Effector memory CD4-positive, alpha-beta T cell (primary cell): Measurements from ENCODE around the gene EFCC1.
A peak's percentile ranks its signal among the peaks of the same experiment; 100 is the strongest.

Experiments
- DNase-seq, 3 donors: peaks; one replicate each; pipeline ENCODE4 v3.0.0-alpha.2; 2020
- H3K27ac ChIP-seq: 2 replicates; pipeline ENCODE4 v1.7.0; 2013; ENCODE audit warnings: mild to moderate bottlenecking, low read length, moderate library complexity; ENCODE audit not compliant: insufficient read depth, poor library complexity, severe bottlenecking
- H3K27me3 ChIP-seq: replicated peaks from 2 replicates; pipeline ENCODE4 v1.7.0; 2013; ENCODE audit warnings: mild to moderate bottlenecking, low read length; ENCODE audit not compliant: insufficient read depth, control insufficient read depth, poor library complexity, severe bottlenecking
- H3K36me3 ChIP-seq: 2 replicates; pipeline ENCODE4 v1.7.0; 2013; ENCODE audit warnings: mild to moderate bottlenecking, low read length, moderate library complexity; ENCODE audit not compliant: control insufficient read depth, insufficient read depth
- H3K4me1 ChIP-seq: 2 replicates; pipeline ENCODE4 v1.7.0; 2013; ENCODE audit warnings: low read length, mild to moderate bottlenecking; ENCODE audit not compliant: control insufficient read depth, insufficient read depth, poor library complexity, severe bottlenecking
- H3K4me3 ChIP-seq: 2 replicates; pipeline ENCODE4 v1.7.0; 2013; ENCODE audit warnings: low read length, low read depth, mild to moderate bottlenecking; ENCODE audit not compliant: insufficient read depth, poor library complexity, severe bottlenecking
- H3K9me3 ChIP-seq: 2 replicates; pipeline ENCODE4 v1.7.0; 2013; ENCODE audit warnings: mild to moderate bottlenecking, low read length, moderate library complexity; ENCODE audit not compliant: control insufficient read depth

Gene EFCC1

DNA sequence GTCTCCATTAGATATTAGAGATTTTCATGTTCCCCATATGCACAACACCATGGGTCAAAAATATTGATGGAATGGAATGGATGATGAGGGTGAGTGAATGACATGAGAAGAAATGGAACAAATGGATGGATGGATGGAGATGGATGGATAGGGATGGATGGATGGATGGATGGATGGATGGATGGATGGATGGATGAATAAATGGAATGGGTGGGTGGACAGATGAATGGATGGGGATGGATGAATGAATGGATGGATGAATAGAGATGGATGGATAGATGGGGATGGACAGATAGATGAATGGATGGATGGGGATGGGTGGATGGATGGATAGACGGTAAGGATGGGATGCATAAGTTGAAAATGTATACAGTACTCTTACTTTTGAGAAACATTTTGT lies 25.8 kb upstream of the EFCC1 start:
- no peak overlapping the region for H3K4me3 ChIP-seq
- H3K4me1 ChIP-seq: no peaks in the 10 kb centered on the region
- H3K27ac ChIP-seq: no peak overlapping the region
- H3K27me3 ChIP-seq: no peaks in the 10 kb centered on the region
- DNase-seq: no peak
- H3K9me3 ChIP-seq: no peaks in the 10 kb centered on the region
- no peaks in the 10 kb centered on the region for H3K36me3 ChIP-seq

DNA sequence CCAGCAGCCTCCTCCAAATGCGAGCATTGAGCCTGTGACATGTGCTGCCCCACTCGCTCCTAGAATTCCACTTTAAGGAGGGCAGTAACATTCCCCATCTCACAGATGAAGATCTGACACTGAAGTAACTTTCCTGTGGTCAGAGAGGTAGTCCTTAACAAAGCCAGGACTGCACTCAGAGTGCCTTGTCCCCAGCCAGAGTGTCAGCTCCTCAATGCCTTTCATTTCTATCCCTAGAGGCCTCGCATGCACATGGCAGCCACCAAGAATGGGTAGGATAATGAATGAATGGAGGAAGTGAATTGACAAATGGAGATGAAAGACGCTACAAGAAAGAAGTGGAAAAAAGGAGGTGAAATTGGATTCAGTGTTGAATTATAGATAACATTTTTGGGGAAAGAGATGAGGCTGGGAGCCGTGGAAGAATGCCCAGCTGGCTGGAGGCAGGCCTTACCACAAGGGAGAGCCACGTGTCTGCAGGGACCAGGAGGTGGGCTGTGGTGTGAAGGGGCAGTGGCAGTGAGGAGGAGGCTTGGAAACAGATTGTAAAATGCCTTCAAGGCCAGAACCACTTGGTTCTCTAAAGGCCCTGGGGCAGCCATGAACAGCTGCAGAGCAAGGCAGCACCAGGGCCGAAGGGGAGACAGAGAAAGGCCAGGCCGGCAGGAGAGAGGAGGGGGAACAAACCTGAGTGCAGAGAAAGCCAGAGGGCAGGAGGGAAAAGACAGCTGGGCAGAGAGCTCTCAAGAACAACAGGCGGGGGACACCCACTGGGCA lies 17.6 kb upstream of the EFCC1 start:
- no peak overlapping the region for H3K27ac ChIP-seq
- H3K4me3 ChIP-seq: no peak overlapping the region
- no peaks in the 10 kb centered on the region for H3K4me1 ChIP-seq
- no peaks in the 10 kb centered on the region for H3K9me3 ChIP-seq
- H3K27me3 ChIP-seq: no peaks in the 10 kb centered on the region
- no peak for DNase-seq
- no peaks in the 10 kb centered on the region for H3K36me3 ChIP-seq

DNA sequence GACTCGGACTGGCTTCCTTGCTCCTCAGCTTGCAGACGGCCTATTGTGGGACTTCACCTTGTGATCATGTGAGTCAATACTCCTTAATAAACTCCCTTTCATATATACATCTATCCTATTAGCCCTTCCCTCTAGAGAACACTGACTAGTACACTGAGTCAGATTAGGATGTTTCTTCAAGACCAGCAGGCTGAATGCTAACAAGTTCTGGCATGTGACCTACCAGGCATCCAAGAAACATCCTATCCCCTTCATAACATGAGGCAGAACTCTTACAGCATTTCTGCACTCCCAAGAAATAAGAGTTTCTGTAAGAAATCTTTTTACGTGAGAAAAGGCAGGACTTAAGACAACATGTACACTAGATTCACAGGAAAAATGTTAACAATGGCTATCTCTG lies 16.5 kb upstream of the EFCC1 start:
- no peaks in the 10 kb centered on the region for H3K27me3 ChIP-seq
- H3K36me3 ChIP-seq: no peaks in the 10 kb centered on the region
- DNase-seq: no peak
- no peak overlapping the region for H3K27ac ChIP-seq
- no peaks in the 10 kb centered on the region for H3K4me1 ChIP-seq
- H3K9me3 ChIP-seq: no peaks in the 10 kb centered on the region
- no peak overlapping the region for H3K4me3 ChIP-seq

DNA sequence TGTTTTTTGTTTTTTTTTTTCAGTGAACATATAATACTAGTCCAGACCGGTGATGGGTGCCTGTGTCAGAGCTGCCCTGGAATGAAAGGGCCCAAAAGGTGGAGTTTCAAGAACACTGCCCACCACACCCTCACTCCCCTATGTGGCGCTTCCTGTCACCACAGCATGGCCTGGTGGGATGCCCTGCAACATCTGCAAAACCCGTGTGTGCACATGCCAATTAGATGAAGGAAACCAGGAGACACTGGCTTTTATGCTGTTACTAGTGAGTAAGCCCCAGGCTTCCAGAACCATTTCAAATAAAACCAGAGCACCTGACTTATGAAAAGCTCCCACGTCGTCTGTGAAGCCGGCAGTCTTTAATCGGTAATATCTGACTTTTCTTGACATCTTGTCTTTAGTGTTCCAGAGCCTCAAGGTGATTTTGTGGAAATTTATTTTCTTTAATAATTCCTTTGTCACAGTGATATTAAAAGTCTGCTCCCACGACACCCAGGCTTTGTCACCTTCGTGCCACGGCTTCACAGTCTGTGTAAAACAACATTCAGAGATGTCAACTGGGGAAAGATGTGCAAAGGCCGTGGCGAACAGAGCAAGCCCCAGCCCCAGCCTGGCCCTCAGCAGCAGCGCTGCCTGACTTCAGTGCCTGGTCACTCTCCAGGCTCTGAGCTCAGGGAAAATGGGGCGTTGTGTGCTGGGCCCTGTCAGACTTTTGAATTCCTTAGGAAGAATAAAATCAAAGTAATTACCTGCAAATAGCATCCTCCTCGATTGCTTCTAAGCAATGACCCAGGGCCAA lies 13.6 kb upstream of the EFCC1 start:
- Histone ChIP-seq H3K27ac (no peak overlapping the region), H3K4me1 (no peaks in the 10 kb centered on the region), H3K4me3 (no peak overlapping the region), H3K9me3 (no peaks in the 10 kb centered on the region), H3K27me3 (no peaks in the 10 kb centered on the region), H3K36me3 (no peaks in the 10 kb centered on the region)
- DNase-seq: no peak

DNA sequence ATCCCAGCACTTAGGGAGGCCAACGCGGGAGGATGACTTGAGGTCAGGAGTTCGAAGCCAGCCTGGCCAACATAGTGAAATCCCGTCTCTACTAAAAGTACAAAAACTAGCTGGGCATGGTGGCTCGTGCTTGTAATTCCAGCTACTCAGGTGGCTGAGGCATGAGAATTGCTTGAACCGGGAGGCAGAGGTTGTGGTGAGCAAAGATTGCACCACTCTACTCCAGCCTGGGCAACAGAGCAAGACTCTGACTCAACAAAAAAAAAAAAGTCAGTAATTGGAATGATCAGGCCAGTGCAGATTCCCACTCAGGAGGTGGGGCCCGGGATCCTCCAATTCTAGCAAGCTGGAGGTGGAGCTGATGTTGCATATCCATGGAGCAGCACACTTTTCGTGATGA lies 12.8 kb upstream of the EFCC1 start:
- Histone ChIP-seq H3K4me1 (no peaks in the 10 kb centered on the region), H3K4me3 (no peak overlapping the region), H3K9me3 (no peaks in the 10 kb centered on the region), H3K36me3 (no peaks in the 10 kb centered on the region), H3K27ac (no peak overlapping the region), H3K27me3 (no peaks in the 10 kb centered on the region)
- DNase-seq: no peak

DNA sequence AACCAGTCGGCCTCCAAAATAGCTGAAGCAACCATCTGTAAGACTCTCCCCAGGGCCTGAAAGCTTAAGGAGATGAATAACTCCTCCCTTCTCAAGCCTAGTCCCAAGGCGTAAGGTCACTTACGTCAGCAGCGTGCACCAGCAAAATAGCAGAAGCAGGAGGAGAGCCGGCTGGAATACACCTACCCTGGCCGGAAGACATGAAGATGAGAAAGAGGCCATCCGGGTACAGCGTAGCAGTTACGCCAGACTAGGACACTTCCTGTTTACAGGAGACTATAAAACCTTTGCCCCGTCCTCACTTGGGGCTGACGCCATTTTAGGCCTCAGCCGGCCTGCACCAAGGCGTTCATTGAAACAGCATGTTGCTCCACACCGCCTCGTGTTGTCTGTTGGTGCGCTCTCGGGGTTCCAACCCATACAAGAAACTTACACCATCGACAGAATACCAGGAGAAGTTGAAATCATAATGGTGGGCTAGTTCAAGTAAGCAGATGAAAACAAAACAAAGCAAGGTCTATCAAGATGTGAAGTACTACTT lies 9.7 kb upstream of the EFCC1 start:
- DNase-seq: no peak
- no peak overlapping the region for H3K27ac ChIP-seq
- H3K9me3 ChIP-seq: no peaks in the 10 kb centered on the region
- H3K36me3 ChIP-seq: no peaks in the 10 kb centered on the region
- H3K4me1 ChIP-seq: peaks cover 12% of the 10 kb centered on the region
- H3K4me3 ChIP-seq: no peak overlapping the region
- no peaks in the 10 kb centered on the region for H3K27me3 ChIP-seq

DNA sequence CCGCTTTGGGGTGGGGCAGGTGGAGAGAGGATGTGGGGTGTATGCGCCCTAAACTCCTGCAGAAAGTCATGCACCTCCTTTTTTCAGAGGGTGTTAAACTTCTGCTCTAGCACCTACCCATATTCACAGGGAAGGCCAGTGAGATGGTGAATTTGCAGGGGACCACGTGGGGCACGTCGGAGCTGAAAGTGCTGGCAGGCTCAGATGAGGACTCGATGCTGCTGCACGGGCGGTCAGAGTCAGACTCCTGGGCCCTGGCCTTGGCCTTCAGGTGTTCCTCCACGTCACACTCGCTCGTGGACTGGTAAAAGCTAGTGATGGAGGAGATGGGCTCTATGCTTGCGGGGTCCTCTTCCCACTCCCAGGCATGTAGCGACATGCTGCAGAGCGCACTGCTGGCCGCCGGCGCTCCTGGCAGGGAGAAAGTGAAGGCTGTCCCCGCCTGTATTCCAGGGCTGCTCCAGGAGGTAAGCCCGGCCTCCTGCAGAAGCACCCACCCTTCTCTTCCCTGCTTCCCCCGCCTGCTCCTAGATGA lies 8.1 kb upstream of the EFCC1 start:
- H3K36me3 ChIP-seq: no peaks in the 10 kb centered on the region
- no peak for DNase-seq
- H3K27ac ChIP-seq: no peak overlapping the region
- no peak overlapping the region for H3K4me3 ChIP-seq
- no peaks in the 10 kb centered on the region for H3K27me3 ChIP-seq
- peaks cover 12% of the 10 kb centered on the region for H3K4me1 ChIP-seq
- no peaks in the 10 kb centered on the region for H3K9me3 ChIP-seq

DNA sequence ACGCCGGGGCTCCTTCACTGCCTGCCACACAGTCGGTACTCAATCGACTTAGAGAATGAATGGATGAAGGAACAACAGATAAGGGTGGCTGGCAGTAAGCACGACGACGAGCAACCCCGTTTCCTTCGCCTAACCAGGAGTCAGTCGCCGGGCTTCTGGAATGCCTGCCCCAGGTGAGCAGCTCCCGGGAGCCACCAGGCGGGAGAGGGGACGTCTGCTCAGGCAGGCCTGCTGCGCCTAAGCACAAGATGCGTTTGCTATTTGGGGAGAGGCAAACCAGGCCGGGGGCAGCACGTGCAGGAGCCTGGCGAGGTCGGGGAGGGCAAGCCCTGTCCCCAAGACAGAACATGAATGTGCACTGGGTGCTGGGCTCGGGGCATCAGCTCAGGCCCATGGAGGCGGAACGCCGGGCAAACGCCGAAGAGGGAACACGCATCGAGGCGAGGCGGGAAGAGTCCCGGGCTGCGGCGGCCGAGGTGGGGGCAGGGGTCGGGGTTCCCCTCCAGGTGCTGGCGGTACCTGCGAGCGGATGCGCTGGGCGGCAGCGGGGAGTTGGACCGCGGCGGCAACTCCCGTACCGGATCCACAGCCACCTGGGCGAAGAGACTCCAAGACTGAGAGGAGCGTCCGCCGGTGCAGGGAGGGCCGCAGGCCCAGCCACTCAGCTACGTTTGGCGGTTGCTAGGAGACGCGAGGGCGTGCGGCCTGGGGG lies 7.5 kb upstream of the EFCC1 start, which contains the start of gene CFAP92:
CFAP92 (minus strand) TSS at position 616 of the 712 bp plus-strand sequence. CDS start 772 bp downstream, outside the sequence.
- peak; percentile 86 to 89 (median 86) for DNase-seq
- Histone ChIP-seq H3K27me3 (no peaks in the 10 kb centered on the region), H3K4me1 (peaks cover 12% of the 10 kb centered on the region), H3K36me3 (no peaks in the 10 kb centered on the region), H3K27ac (peak within 1 kb of the TSS; percentile 57), H3K9me3 (no peaks in the 10 kb centered on the region), H3K4me3 (peak within 1 kb of the TSS; percentile 49)

DNA sequence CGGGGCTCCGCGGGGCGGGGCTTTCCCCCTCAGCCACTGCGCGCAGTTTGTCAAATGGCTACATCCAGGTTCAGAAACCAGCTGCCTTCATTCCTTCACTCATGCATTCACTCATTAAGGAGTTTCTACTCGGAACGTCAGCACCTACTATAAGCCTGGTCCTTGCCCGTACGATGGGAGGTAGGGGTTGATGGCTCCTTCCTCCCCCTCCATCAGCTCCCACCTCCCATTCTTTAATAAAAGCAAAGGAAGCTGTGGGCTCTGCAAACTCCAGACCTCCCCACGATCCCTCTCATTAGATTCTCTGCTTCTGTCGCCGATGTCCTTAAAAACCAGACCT lies 7.0 kb upstream of the EFCC1 start:
- no peak for DNase-seq
- H3K4me1 ChIP-seq: peaks cover 12% of the 10 kb centered on the region
- H3K36me3 ChIP-seq: no peaks in the 10 kb centered on the region
- H3K4me3 ChIP-seq: peak overlapping the region; percentile 49
- peak overlapping the region; percentile 57 for H3K27ac ChIP-seq
- no peaks in the 10 kb centered on the region for H3K9me3 ChIP-seq
- H3K27me3 ChIP-seq: no peaks in the 10 kb centered on the region
